ENCODE results near the gene HIBCH. TPM values are rescaled to one million over a fixed set of nuclear protein-coding genes. Genes with fewer than 3 reads are reported as not detected.

HIBCH gene
- total and polyA plus RNA-seq, 10 donors: 12.0 to 38.7 (median 25.5) TPM

- Histone ChIP-seq H3K36me3 (no peaks in the 10 kb centered on the region), H3K4me1 (no peaks in the 10 kb centered on the region), H3K9me3 (no peaks in the 10 kb centered on the region), H3K27me3 (replicated peaks in 1 of 7) (no peaks in the 10 kb centered on the region), H3K4me3 (no peak overlapping the region), H3K27ac (no peak overlapping the region)
- TF ChIP-seq POLR2AphosphoS5 (IDR thresholded peaks at IDR 0.05) (no peak), POLR2A (IDR thresholded peaks at IDR 0.05) (no peak), CTCF (IDR thresholded peaks at IDR 0.05 in 8 of 11, conservative IDR thresholded peaks at IDR 0.05 in 3 of 11) (no peak)
- 94 to 99% (median 97%) methylated on average over 3 of the region's 3 CpGs for WGBS, 5 donors
- intact Hi-C loops (cut with DNase I; ENCODE audit: low total_unique reads): no loop called here
- no peak for DNase-seq
These were observed 129.0 kb downstream of the HIBCH start for GRCh38 chr2:190190507-190191162.

GRCh38 chr2:190188289-190188688, 131.3 kb downstream of the HIBCH start:
- no peaks in the 10 kb centered on the region for H3K36me3 ChIP-seq
- H3K4me1 ChIP-seq: no peaks in the 10 kb centered on the region
- no peak overlapping the region for H3K27ac ChIP-seq
- no peaks in the 10 kb centered on the region for H3K27me3 ChIP-seq (replicated peaks in 1 of 7)
- WGBS, 5 donors: 77 to 85% (median 79%) methylated on average over 1 of the region's 1 CpG
- intact Hi-C loops (cut with DNase I; ENCODE audit: low total_unique reads): no loop called here
- no peaks in the 10 kb centered on the region for H3K9me3 ChIP-seq
- TF ChIP-seq CTCF (IDR thresholded peaks at IDR 0.05 in 8 of 11, conservative IDR thresholded peaks at IDR 0.05 in 3 of 11) (no peak), POLR2AphosphoS5 (IDR thresholded peaks at IDR 0.05) (no peak), POLR2A (IDR thresholded peaks at IDR 0.05) (no peak)
- H3K4me3 ChIP-seq: no peak overlapping the region
- DNase-seq: no peak

GRCh38 chr2:190186238-190186637, 133.4 kb downstream of the HIBCH start:
- no peak overlapping the region for H3K27ac ChIP-seq
- H3K4me3 ChIP-seq: no peak overlapping the region
- DNase-seq: no peak
- H3K36me3 ChIP-seq: no peaks in the 10 kb centered on the region
- 93 to 97% (median 97%) methylated on average over 3 of the region's 3 CpGs for WGBS, 5 donors
- H3K9me3 ChIP-seq: no peaks in the 10 kb centered on the region
- intact Hi-C loops (cut with DNase I; ENCODE audit: low total_unique reads): no loop called here
- peaks cover 0 to 15% (median 7%) of the 10 kb centered on the region in 6 donors for H3K4me1 ChIP-seq
- no peak for TF ChIP-seq POLR2AphosphoS5 (IDR thresholded peaks at IDR 0.05)
- TF ChIP-seq POLR2A (IDR thresholded peaks at IDR 0.05): no peak
- TF ChIP-seq CTCF (IDR thresholded peaks at IDR 0.05 in 8 of 11, conservative IDR thresholded peaks at IDR 0.05 in 3 of 11): no peak
- peaks cover 0 to 3% (median 0%) of the 10 kb centered on the region in 7 donors for H3K27me3 ChIP-seq (replicated peaks in 1 of 7)

- H3K4me3 ChIP-seq: no peak overlapping the region
- H3K27me3 ChIP-seq (replicated peaks in 1 of 7): peaks cover 0 to 12% (median 5%) of the 10 kb centered on the region in 7 donors
- no peak overlapping the region for H3K27ac ChIP-seq
- H3K4me1 ChIP-seq: peaks cover 0 to 23% (median 12%) of the 10 kb centered on the region in 6 donors
- TF ChIP-seq POLR2AphosphoS5 (IDR thresholded peaks at IDR 0.05): no peak
- no peak for TF ChIP-seq CTCF (IDR thresholded peaks at IDR 0.05 in 8 of 11, conservative IDR thresholded peaks at IDR 0.05 in 3 of 11)
- no peak for TF ChIP-seq POLR2A (IDR thresholded peaks at IDR 0.05)
- no peak for DNase-seq
- 93 to 100% (median 96%) methylated on average over 2 of the region's 2 CpGs for WGBS, 5 donors
- H3K36me3 ChIP-seq: no peaks in the 10 kb centered on the region
- H3K9me3 ChIP-seq: no peaks in the 10 kb centered on the region
- intact Hi-C loops (cut with DNase I; ENCODE audit: low total_unique reads): no loop called here
These were observed 134.2 kb downstream of the HIBCH start for GRCh38 chr2:190185380-190185779.
